GM18519 (cell line): ENCODE measurements around the gene POLN.
"Not testable (repeated sequence)": the region's sequence is repeated elsewhere in the genome, so short reads cannot be mapped to it uniquely, and the experiment has no call there.

Experiments
- ATAC-seq: cut with Tn5 transposase; IDR thresholded peaks from one replicate; pipeline ENCODE4 v1.9.1; 2021; ENCODE audit warnings: mild to moderate bottlenecking, moderate library complexity; ENCODE audit not compliant: unreplicated experiment, low FRiP score

POLN gene

GRCh38 chr4:2047031-2047660, 194.8 kb downstream of the POLN start:
- no peak for ATAC-seq

DNA sequence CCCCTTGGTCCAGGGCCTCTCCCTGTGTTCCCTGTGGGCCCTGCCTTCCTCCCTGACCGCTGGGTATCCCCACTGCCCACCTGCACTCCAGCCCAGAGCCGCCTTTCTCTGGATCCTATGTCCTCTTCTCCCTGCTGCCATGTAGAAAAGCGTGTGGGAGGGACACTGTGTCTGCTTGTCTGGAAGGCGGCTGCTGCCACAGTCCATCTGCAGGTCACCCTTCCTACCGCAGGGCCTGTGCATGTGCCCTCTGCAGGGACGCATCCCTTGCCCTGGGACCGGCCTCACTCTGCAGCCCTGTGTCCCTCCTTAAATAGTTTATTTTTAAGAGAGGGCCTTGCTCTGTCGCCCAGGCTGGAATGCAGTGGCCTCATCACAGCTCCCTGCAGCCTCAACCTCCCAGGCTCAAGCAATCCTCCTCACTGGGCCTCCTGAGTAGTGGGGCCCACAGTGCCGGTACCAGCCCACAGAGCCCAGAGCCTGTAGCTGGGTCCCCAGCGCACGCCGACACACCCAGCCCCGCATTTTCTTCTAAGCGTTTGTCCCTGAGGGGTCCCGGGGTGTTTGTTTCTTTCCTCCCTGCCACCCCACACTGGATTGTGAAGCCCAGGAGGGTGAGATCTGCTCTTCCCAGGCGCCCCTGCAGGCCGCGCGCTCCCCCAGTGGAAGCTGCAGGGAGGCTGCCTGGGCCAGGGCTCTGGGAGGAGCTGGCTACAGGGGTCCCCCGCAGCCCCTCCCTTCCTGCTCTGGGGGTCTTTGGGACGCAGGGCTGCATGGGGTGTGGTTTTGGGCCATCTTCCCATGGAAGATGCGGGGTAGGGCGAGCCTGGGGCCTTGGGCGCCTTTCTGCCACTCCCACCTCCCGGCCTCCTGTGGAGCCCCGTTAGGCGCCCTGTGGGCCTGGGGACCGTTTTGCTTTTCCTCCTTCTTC, 195.6 kb downstream of the POLN start:
- ATAC-seq: no peak

DNA sequence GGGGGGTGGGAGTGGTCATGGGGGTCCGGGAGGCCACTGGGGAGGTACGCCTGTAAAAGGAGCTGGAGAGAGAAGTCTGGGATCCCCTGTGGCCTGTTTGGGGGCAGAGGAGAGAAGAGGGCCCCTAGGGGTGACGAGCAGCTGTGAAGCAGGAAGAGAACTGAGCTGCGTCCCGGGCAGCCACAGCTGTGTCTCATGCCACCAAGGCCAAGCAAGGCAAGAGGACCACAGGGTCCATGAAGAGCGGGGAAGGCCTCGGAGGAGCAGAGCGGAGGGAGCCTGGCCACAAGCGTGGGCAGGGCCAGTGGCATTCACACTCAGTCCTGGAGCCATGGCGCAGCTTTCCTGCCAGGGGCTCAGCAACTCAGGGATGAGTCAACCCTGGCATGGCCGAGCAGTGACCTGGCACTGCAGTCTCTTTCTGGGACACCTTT, 196.4 kb downstream of the POLN start:
- ATAC-seq: no peak

- no peak for ATAC-seq
These were observed 197.1 kb downstream of the POLN start for GRCh38 chr4:2044542-2045517.

DNA sequence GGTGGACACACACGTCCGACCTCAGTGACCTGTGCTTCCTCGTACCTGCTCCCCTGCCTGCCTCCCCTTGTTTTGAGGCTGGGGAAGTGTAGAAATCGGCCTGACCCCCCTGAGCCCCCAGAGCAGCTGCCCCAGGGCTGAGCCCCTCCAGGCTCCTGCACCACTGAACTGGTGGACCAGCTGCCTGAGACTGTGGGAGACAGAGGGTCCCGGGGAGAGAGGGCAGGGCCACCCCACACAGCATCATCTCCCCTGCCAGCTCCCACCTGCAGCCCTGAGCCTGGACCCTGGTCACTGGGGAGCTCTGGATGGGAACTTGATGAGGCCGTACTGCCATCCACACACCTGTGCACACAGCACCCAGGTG, 197.8 kb downstream of the POLN start:
- no peak for ATAC-seq

DNA sequence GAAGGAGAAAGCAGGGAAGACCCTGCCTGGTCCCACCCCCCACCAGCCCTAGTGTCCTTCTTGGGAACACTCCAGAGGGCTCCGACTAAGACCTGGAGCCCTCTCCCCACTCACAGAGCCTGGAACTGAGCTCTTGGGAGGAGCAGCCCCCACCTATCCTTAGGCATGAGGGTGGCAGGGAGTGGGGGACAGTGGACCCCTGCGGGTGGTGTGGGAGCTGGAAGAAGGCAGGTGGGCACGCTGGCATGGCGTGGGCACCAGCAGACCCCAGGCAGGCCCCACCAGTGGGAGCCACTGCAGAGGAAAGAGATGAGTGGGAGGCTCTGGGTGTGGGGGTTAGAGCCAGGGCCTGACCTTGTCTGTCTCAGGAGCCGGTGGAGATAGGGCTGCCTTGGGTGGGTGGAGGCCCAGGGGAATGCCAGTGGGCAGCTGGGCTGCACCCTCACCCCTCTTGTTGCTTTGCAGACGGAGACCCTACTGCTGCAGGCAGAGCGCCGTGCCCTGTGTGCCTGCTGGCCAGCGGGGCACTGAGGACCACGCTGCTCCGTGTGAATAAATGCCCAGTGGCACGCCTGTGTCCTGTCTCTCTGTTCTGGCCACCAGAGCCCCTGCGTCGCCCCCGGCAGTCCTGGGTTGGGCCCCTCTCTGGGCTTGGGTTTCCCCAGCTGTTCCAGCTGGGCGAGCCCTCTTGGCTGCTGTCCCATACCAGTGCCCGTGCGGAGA, 198.4 kb downstream of the POLN start:
- no peak for ATAC-seq

- no peak for ATAC-seq
These were observed 198.9 kb downstream of the POLN start for GRCh38 chr4:2042947-2043395.

- ATAC-seq: no peak
These were observed 199.5 kb downstream of the POLN start for GRCh38 chr4:2042204-2042946.

GRCh38 chr4:2041239-2042130, 200.4 kb downstream of the POLN start:
- ATAC-seq: peak; percentile 48

DNA sequence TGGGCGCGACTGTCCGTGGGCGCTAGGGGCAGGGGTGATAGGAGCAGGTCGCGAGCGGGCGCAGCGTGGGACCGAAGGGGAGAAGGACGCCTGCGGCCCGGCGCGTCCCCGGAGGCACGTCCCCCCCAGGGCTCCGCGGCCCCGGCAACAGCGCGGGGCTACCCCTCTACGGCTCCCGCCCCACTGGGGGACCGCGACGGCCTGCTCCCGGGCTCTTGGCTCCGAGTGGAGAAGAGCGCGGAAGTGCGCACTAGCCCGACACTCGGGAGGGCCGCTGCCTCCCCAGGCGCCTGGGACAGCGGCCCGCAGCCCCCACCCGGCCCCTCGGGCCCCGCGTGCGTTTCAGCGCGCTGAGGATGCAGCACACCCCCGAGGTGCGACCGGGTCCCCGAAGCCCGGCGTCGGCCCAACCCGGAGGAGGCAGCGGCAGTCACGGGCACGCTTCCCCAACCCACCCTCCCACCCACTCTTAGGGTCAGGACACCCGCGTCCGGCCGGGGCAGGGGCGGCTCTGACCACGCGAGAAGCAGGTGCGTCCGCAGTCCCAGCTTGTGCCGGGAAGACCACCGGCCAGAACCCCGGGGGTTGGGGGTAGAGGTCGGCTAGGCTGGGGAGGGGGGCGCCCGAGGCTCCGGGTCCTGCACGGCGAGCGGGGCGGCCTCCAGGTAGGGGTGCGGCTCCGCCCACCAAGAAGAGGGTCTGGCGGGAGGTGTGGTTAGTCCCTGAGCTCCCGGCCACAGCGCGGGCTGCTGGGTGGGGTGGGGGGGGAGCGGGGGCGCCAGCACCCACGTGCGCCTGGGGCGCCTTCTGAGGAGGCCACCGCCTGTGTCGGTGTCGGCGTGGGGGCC, 201.3 kb downstream of the POLN start:
- no peak for ATAC-seq

DNA sequence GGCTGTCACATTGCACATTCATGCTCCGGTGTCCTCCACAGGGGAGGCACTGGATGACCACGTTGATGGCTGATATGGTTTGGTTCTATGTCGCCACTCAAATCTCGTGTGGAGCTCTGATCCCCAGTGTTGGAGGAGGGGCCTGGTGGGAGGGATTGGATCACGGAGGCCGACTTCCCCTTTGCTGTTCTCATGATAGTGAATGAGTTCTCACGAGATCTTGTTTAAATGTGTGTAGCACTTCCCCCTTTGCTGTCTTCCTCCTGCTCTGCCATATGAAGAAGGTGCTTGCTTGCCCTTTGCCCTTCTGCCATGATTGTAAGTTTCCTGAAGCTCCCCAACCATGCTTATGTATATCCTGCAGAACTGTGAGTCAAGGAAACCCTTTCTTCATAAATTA, 205.1 kb downstream of the POLN start:
- no peak for ATAC-seq

DNA sequence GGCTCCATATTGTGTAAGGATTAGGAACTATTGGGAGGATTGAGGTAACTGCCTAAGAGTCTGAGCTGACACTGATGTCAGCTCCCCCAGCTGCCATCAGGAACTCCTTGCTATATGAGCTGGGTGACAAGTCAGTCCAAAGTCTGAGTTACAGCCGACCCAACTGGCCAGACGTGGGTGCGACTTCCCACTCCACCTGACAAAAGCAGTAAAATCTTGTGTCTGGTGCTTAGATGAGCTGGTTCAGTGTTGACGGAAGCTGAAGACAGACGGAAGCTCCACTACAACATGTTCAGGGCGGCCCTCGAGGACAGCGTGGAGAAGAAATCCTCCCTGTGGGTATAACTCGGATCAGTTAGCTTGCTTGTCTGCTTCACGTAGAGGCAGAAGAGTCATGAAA, 205.6 kb downstream of the POLN start:
- no peak for ATAC-seq

GRCh38 chr4:2031161-2031560, 210.8 kb downstream of the POLN start:
- not testable (repeated sequence) for ATAC-seq

GRCh38 chr4:2027120-2027519, 214.8 kb downstream of the POLN start:
- not testable (repeated sequence) for ATAC-seq

DNA sequence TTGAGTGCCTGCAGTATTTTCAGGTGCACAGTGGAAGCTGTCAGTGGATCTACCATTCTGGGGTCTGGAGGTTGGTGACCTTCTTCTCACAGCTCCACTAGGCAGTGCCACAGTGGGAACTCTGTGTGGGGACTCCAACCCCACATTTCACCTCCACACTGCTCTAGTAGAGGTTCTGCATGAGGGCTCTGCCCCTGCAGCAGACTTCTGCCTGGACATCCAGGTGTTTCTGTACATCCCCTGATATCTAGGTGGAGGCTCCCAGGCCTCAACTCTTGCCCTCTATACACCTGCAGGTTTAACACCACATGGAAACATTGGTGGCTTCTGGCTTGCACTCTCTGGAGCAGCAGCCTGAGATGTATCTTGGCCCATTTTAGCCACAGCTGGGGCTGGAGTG, 216.1 kb downstream of the POLN start:
- ATAC-seq: no peak

DNA sequence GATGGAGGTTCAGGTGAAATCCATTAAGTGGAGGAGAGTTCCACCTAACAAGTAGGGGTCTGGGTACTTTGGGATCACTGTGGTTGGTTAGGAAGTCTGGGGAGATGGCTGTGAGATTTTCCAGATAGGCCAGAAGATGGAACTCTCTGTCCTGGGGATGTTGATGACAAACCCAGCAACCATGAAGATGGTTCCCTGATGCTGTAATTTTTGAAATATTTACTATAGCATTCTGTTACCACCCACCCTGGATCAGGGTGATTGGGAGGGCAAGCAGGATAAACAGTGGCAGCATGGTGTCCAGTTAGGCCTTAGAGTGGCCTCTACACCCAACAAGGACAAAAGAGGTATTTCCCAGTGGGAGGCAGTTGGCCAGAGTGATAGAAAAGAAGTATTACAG, 217.2 kb downstream of the POLN start:
- no peak for ATAC-seq
